GM12892 (cell line): ENCODE data around the gene CNTNAP2.

ENCODE experiments used
- POLR2A ChIP-seq: IDR thresholded peaks from 2 replicates; pipeline ENCODE4 v1.6.1; 2011; ENCODE audit warnings: low read depth, low read length, control low read depth
- POLR2AphosphoS5 ChIP-seq: IDR thresholded peaks from 2 replicates; pipeline ENCODE4 v1.6.1; 2011; ENCODE audit warnings: low read depth, low read length, control low read depth

- TF ChIP-seq POLR2A (no peak), POLR2AphosphoS5 (no peak)
These were observed 2251.3 kb downstream of the CNTNAP2 start for GRCh38 chr7:148367731-148368475.
